ENCODE results near the gene TPP2.

GRCh38 chr13:102721800-102722231, 125.0 kb downstream of the TPP2 start:
- no peak for TF ChIP-seq CTCF (IDR thresholded peaks at IDR 0.05)
- TF ChIP-seq POLR2A (IDR thresholded peaks at IDR 0.05) = no peak

Measured in thyroid gland (tissue), 4 donors.